Astrocyte of the spinal cord (primary cell): ENCODE data around the gene GNA14.

Experiments used
- DNase-seq: peaks from one replicate; pipeline ENCODE4 v3.0.0; 2011; ENCODE audit warnings: low read depth, low spot score
- H3K4me3 ChIP-seq: 2 replicates; pipeline ENCODE4 v1.5.1; 2011; ENCODE audit warnings: low read depth, mild to moderate bottlenecking, low read length, moderate library complexity
- in situ Hi-C: cut with HindIII; loops from 2 replicates; pipeline ENCODE4 v1.10.0; 2017; ENCODE audit warnings: low sequenced_read_pairs
- TF ChIP-seq, protein P1 (sequence below): IDR thresholded peaks from 2 replicates; pipeline ENCODE4 v1.5.1; 2012; ENCODE audit warnings: low read depth, mild to moderate bottlenecking, low read length, inconsistent platforms

The GNA14 gene

DNA sequence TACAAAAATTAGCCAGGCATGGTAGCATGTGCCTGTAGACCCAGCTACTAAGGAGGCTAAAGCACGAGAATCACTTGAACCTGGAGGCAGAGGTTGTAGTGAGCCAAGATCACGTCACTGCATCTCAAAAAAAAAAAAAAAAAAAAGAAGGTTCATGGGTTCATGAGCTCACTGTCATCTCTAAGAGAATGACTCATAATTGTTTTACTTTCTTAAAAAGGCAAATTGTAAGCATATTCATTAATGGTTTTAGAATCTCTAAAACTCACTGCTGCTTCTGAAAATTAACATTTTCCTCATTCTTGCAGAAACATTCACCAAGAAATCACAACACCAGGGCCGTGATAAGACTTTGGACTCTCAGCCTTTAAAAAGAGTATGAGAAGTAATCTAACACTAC, 103.6 kb downstream of the GNA14 start:
- H3K4me3 ChIP-seq = no peak overlapping the region
- TF ChIP-seq, protein P1, sequence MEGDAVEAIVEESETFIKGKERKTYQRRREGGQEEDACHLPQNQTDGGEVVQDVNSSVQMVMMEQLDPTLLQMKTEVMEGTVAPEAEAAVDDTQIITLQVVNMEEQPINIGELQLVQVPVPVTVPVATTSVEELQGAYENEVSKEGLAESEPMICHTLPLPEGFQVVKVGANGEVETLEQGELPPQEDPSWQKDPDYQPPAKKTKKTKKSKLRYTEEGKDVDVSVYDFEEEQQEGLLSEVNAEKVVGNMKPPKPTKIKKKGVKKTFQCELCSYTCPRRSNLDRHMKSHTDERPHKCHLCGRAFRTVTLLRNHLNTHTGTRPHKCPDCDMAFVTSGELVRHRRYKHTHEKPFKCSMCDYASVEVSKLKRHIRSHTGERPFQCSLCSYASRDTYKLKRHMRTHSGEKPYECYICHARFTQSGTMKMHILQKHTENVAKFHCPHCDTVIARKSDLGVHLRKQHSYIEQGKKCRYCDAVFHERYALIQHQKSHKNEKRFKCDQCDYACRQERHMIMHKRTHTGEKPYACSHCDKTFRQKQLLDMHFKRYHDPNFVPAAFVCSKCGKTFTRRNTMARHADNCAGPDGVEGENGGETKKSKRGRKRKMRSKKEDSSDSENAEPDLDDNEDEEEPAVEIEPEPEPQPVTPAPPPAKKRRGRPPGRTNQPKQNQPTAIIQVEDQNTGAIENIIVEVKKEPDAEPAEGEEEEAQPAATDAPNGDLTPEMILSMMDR = no peak
- in situ Hi-C loops = no loop called here
- DNase-seq = peak; percentile 26

- no peak for DNase-seq
- no peak overlapping the region for H3K4me3 ChIP-seq
- TF ChIP-seq, protein P1 = no peak
- in situ Hi-C loops = no loop called here
Measured at GRCh38 chr9:77543131-77543822, 104.8 kb downstream of the GNA14 start.

- DNase-seq = no peak
- in situ Hi-C loops = no loop called here
- TF ChIP-seq, protein P1 = no peak
Measured at GRCh38 chr9:77541600-77541999, 106.5 kb downstream of the GNA14 start.

GRCh38 chr9:77541055-77541454, 107.1 kb downstream of the GNA14 start:
- TF ChIP-seq, protein P1 = no peak
- no peak for DNase-seq
- in situ Hi-C loops = no loop called here
- H3K4me3 ChIP-seq = no peak overlapping the region

More at GRCh38 chr9:77541600-77541999, 106.5 kb downstream of the GNA14 start:
- H3K4me3 ChIP-seq = no peak overlapping the region

DNA sequence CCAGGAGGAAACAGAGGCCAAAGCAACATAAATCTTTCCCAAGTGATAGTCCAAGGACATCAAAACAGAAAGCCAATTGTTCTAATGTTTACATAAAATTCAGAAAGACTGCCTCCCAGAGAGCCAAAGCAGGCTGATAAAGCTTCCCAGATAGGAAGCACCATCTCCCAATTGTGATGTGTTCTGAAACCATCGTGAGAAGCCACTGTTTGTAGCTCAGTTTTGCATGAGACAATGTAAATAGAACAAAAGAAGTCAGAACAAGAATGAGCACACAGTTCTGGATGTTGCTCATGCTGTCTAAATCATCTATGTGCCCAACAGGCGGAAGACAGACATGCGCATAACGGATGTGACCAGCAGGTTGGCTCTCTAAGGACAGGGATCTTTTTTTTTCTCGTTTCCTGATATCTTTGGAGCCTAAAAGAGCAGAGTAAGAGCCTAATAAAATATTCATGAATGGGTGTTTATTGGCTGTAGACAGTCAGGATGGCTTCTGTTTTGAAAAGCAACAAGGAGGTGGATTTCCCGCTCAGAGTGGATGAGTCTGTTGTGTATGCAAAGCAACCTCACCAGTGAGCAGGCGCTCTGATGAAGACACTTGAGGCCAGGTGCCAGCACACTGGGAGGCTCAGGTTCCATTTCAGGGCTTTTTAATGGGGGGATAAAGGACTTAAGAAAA, 113.6 kb downstream of the GNA14 start:
- DNase-seq = no peak
- no peak overlapping the region for H3K4me3 ChIP-seq
- TF ChIP-seq, protein P1 = no peak
- in situ Hi-C loops = no loop called here

DNA sequence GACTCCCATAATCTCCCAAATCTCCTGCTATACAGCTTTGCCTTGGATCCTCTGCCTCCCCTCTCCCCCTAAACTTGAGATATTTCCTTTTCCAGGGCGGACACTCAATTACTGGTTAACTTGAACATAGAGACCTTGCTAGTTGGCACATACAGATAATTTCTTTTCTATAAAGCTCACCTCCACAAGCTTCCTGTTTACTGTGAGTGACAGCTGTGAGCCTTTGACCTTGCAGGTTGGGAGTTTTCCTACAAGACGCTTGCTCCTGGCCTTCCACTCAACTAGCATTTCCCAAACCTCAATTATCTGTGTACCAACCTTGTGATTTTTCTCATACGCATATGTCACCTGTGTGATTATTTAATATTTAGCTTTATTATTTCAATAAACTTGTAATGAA, 114.5 kb downstream of the GNA14 start:
- no peak for DNase-seq
- H3K4me3 ChIP-seq = no peak overlapping the region
- in situ Hi-C loops = no loop called here
- TF ChIP-seq, protein P1 = no peak
